Astrocyte (in vitro differentiated cells and primary cell): ENCODE data around the gene COG4. TPM values are rescaled to one million over a fixed set of nuclear protein-coding genes. Genes with fewer than 3 reads are reported as not detected.

Experiments used
- DNase-seq: peaks from one replicate; pipeline ENCODE4 v3.0.0-alpha.2; 2010; ENCODE audit warnings: low read depth
- FAIRE-seq: peaks from 2 replicates; lab custom pipeline; 2011; peaks lifted over from hg19 to GRCh38; lab: Jason Lieb, UNC
- H2AFZ ChIP-seq: 2 replicates; pipeline ENCODE4 v1.6.0; 2012; ENCODE audit warnings: low read depth, low read length, inconsistent platforms
- H3K27ac ChIP-seq: 2 replicates; pipeline ENCODE4 v1.5.1; 2011; ENCODE audit warnings: low read depth, low read length, inconsistent platforms
- H3K27me3 ChIP-seq: 2 replicates; pipeline ENCODE4 v1.6.0; 2011; ENCODE audit warnings: low read length, inconsistent platforms; ENCODE audit not compliant: insufficient read depth
- H3K36me3 ChIP-seq: 2 replicates; pipeline ENCODE4 v1.5.1; 2011; ENCODE audit warnings: low read length, inconsistent platforms; ENCODE audit not compliant: insufficient read depth
- H3K4me1 ChIP-seq: 2 replicates; pipeline ENCODE4 v1.5.1; 2011; ENCODE audit warnings: low read length, inconsistent platforms; ENCODE audit not compliant: insufficient read depth
- H3K4me2 ChIP-seq: 2 replicates; pipeline ENCODE4 v1.6.0; 2012; ENCODE audit warnings: low read length, inconsistent platforms
- H3K4me3 ChIP-seq: 2 replicates; pipeline ENCODE4 v1.5.1; 2011; ENCODE audit warnings: low read depth, mild to moderate bottlenecking, low read length, inconsistent platforms; ENCODE audit not compliant: insufficient read depth
- H3K79me2 ChIP-seq: 2 replicates; pipeline ENCODE4 v1.6.0; 2012; ENCODE audit warnings: mild to moderate bottlenecking, low read length, inconsistent platforms; ENCODE audit not compliant: insufficient read depth
- H3K9ac ChIP-seq: 2 replicates; pipeline ENCODE4 v1.6.0; 2012; ENCODE audit warnings: mild to moderate bottlenecking, low read length, inconsistent platforms
- H3K9me3 ChIP-seq: 2 replicates; pipeline ENCODE4 v1.5.1; 2012; ENCODE audit warnings: low read depth, mild to moderate bottlenecking, low read length, inconsistent platforms; ENCODE audit not compliant: insufficient read depth
- H4K20me1 ChIP-seq: 2 replicates; pipeline ENCODE4 v1.6.0; 2012; ENCODE audit warnings: low read length, inconsistent platforms; ENCODE audit not compliant: insufficient read depth
- H3K27ac Mint-ChIP-seq: one replicate; pipeline ENCODE4 v1.8.0; 2021; ENCODE audit warnings: mild to moderate bottlenecking, mixed read lengths; ENCODE audit not compliant: unreplicated experiment
- H3K27me3 Mint-ChIP-seq: one replicate; pipeline ENCODE4 v1.8.0; 2021; ENCODE audit warnings: low read depth, mixed read lengths; ENCODE audit not compliant: unreplicated experiment
- H3K36me3 Mint-ChIP-seq: one replicate; pipeline ENCODE4 v1.8.0; 2021; ENCODE audit warnings: low read depth, mixed read lengths; ENCODE audit not compliant: unreplicated experiment
- H3K4me1 Mint-ChIP-seq: one replicate; pipeline ENCODE4 v1.8.0; 2021; ENCODE audit warnings: low read depth, mixed read lengths; ENCODE audit not compliant: unreplicated experiment
- H3K4me3 Mint-ChIP-seq: one replicate; pipeline ENCODE4 v1.8.0; 2021; ENCODE audit warnings: mild to moderate bottlenecking, moderate library complexity, mixed read lengths; ENCODE audit not compliant: unreplicated experiment
- H3K9me3 Mint-ChIP-seq: one replicate; pipeline ENCODE4 v1.8.0; 2021; ENCODE audit warnings: mild to moderate bottlenecking, mixed read lengths; ENCODE audit not compliant: unreplicated experiment
- CTCF ChIP-seq: IDR thresholded peaks from 2 replicates; pipeline ENCODE4 v1.5.1; 2011; ENCODE audit warnings: low read depth, mild to moderate bottlenecking, inconsistent platforms, low read length, moderate library complexity; ENCODE audit not compliant: insufficient read depth
- EZH2 ChIP-seq: IDR thresholded peaks from 2 replicates; pipeline ENCODE4 v1.6.1; 2012; ENCODE audit warnings: mild to moderate bottlenecking, low read length, inconsistent platforms; ENCODE audit not compliant: insufficient read depth
- total RNA-seq: library from RNA; stranded (reverse); gene quantifications from 2 replicates; pipeline ENCODE4 v1.2.1, GENCODE V29; 2021

The COG4 gene
- total RNA-seq, 1 donor from 2014 or later: 42.6 TPM

- H3K9me3 Mint-ChIP-seq: peaks cover 2% of the 10 kb centered on the region
- H2AFZ ChIP-seq: no peak overlapping the region
- no peaks in the 10 kb centered on the region for H3K27me3 ChIP-seq
- H3K4me1 ChIP-seq: no peaks in the 10 kb centered on the region
- no peaks in the 10 kb centered on the region for H3K27me3 Mint-ChIP-seq
- H3K27ac Mint-ChIP-seq: no peak overlapping the region
- H3K27ac ChIP-seq: no peak overlapping the region
- H3K4me3 Mint-ChIP-seq: no peak overlapping the region
- no peaks in the 10 kb centered on the region for H3K79me2 ChIP-seq
- TF ChIP-seq EZH2 (no peak), CTCF (no peak)
- no peaks in the 10 kb centered on the region for H3K36me3 Mint-ChIP-seq
- H3K36me3 ChIP-seq: no peaks in the 10 kb centered on the region
- H3K4me2 ChIP-seq: no peak overlapping the region
- DNase-seq (no peak), FAIRE-seq (no peak)
- peaks cover 5% of the 10 kb centered on the region for H3K4me1 Mint-ChIP-seq
- H3K9ac ChIP-seq: no peak overlapping the region
- H4K20me1 ChIP-seq: no peaks in the 10 kb centered on the region
- no peaks in the 10 kb centered on the region for H3K9me3 ChIP-seq
- no peak overlapping the region for H3K4me3 ChIP-seq
Measured at GRCh38 chr16:70448075-70448474, 75.3 kb downstream of the COG4 start.

- H3K79me2 ChIP-seq: no peaks in the 10 kb centered on the region
- no peaks in the 10 kb centered on the region for H4K20me1 ChIP-seq
- H3K4me3 Mint-ChIP-seq: no peak overlapping the region
- H3K4me2 ChIP-seq: no peak overlapping the region
- no peaks in the 10 kb centered on the region for H3K4me1 ChIP-seq
- peaks cover 5% of the 10 kb centered on the region for H3K4me1 Mint-ChIP-seq
- H3K9ac ChIP-seq: no peak overlapping the region
- H3K4me3 ChIP-seq: no peak overlapping the region
- FAIRE-seq (no peak), DNase-seq (no peak)
- no peak overlapping the region for H3K27ac ChIP-seq
- no peaks in the 10 kb centered on the region for H3K27me3 Mint-ChIP-seq
- no peaks in the 10 kb centered on the region for H3K36me3 ChIP-seq
- no peaks in the 10 kb centered on the region for H3K36me3 Mint-ChIP-seq
- TF ChIP-seq EZH2 (no peak), CTCF (no peak)
- peaks cover 2% of the 10 kb centered on the region for H3K9me3 Mint-ChIP-seq
- no peak overlapping the region for H2AFZ ChIP-seq
- H3K27ac Mint-ChIP-seq: no peak overlapping the region
- H3K27me3 ChIP-seq: no peaks in the 10 kb centered on the region
- no peaks in the 10 kb centered on the region for H3K9me3 ChIP-seq
Measured at GRCh38 chr16:70444249-70445063, 78.9 kb downstream of the COG4 start.

- Histone ChIP-seq H3K27me3 (no peaks in the 10 kb centered on the region), H3K9me3 (no peaks in the 10 kb centered on the region), H3K4me2 (no peak overlapping the region), H3K79me2 (peaks cover 11% of the 10 kb centered on the region), H3K9ac (no peak overlapping the region), H2AFZ (no peak overlapping the region), H4K20me1 (peaks cover 10% of the 10 kb centered on the region), H3K4me3 (no peak overlapping the region), H3K4me1 (peaks cover 5% of the 10 kb centered on the region), H3K36me3 (no peaks in the 10 kb centered on the region), H3K27ac (no peak overlapping the region)
- FAIRE-seq (no peak), DNase-seq (no peak)
- H3K36me3 Mint-ChIP-seq: no peaks in the 10 kb centered on the region
- H3K4me3 Mint-ChIP-seq: no peak overlapping the region
- H3K9me3 Mint-ChIP-seq: no peaks in the 10 kb centered on the region
- H3K4me1 Mint-ChIP-seq: peaks cover 5% of the 10 kb centered on the region
- no peak overlapping the region for H3K27ac Mint-ChIP-seq
- TF ChIP-seq EZH2: no peak
- no peak for TF ChIP-seq CTCF
- no peaks in the 10 kb centered on the region for H3K27me3 Mint-ChIP-seq
Measured at GRCh38 chr16:70442344-70442743, 81.0 kb downstream of the COG4 start.
